IMR-90 (cell line): ENCODE measurements around the gene SMIM14. TPM values are rescaled to one million over a fixed set of nuclear protein-coding genes. Genes with fewer than 3 reads are reported as not detected.
"Not testable (repeated sequence)": the region's sequence is repeated elsewhere in the genome, so short reads cannot be mapped to it uniquely, and the experiment has no call there.

Experiments
- ATAC-seq: fragments of 200-7000 bp; cut with Tn5 transposase; 2 replicates; pipeline ENCODE4 v1.9.1; 2020; ENCODE audit warnings: low read depth, mild to moderate bottlenecking, moderate library complexity
- BruUV-seq: library from RNA; stranded (reverse); fragments of 400-500 nt; replicated peaks from 2 replicates; lab custom pipeline; 2021; lab: Mats Ljungman, UMichigan
- CTCF ChIA-PET: fragments of 300-600 bp; formaldehyde crosslinking; extraction: SDS; loops from one replicate; lab custom pipeline; 2021; ENCODE audit warnings: antibody characterized with exemption; lab: Yijun Ruan, JAX
- POLR2A ChIA-PET: fragments of 300-600 bp; sonication (Branson Sonifier 250); formaldehyde crosslinking; loops from one replicate; lab custom pipeline; 2022; ENCODE audit warnings: antibody characterized with exemption; ENCODE audit not compliant: unreplicated experiment; lab: Charles Lee
- DNase-seq: peaks from one replicate; pipeline ENCODE4 v3.0.0; 2013
- H2AFZ ChIP-seq: replicated peaks from 2 replicates; pipeline ENCODE3; 2013; ENCODE audit warnings: low read length, mild to moderate bottlenecking; ENCODE audit not compliant: poor library complexity
- H2AK5ac ChIP-seq: 2 replicates; pipeline ENCODE4 v1.6.1; 2013; ENCODE audit warnings: low read depth, low read length, inconsistent platforms
- H2AK9ac ChIP-seq: replicated peaks from 2 replicates; pipeline ENCODE3; 2013; ENCODE audit warnings: mild to moderate bottlenecking, low read depth, low read length, moderate library complexity; ENCODE audit not compliant: poor library complexity
- H2BK120ac ChIP-seq: 2 replicates; pipeline ENCODE4 v1.6.1; 2013; ENCODE audit warnings: low read depth, low read length, inconsistent platforms
- H2BK15ac ChIP-seq: 3 replicates; pipeline ENCODE4 v1.6.1; 2013; ENCODE audit warnings: low read depth, low read length, inconsistent platforms
- H2BK20ac ChIP-seq: 2 replicates; pipeline ENCODE4 v1.6.1; 2013; ENCODE audit warnings: low read depth, mild to moderate bottlenecking, inconsistent platforms, low read length, moderate library complexity
- H2BK5ac ChIP-seq: 2 replicates; pipeline ENCODE4 v1.6.1; 2013; ENCODE audit warnings: mild to moderate bottlenecking, low read depth, low read length, inconsistent platforms; ENCODE audit not compliant: poor library complexity, severe bottlenecking
- H3K14ac ChIP-seq: replicated peaks from 2 replicates; pipeline ENCODE4 v1.6.1; 2013; ENCODE audit warnings: low read depth, low read length, inconsistent platforms
- H3K18ac ChIP-seq: 2 replicates; pipeline ENCODE4 v1.6.1; 2013; ENCODE audit warnings: low read depth, low read length, control low read depth
- H3K23ac ChIP-seq: 2 replicates; pipeline ENCODE4 v1.6.1; 2013; ENCODE audit warnings: low read depth, low read length, inconsistent platforms
- H3K27ac ChIP-seq: 2 replicates; pipeline ENCODE4 v1.5.1; 2013; ENCODE audit warnings: mild to moderate bottlenecking, control low read depth, low read length; ENCODE audit not compliant: insufficient read depth
- H3K27me3 ChIP-seq: 2 replicates; pipeline ENCODE4 v1.6.1; 2013; ENCODE audit warnings: low read length; ENCODE audit not compliant: control insufficient read depth, insufficient read depth
- H3K36me3 ChIP-seq: 2 replicates; pipeline ENCODE4 v1.6.1; 2013; ENCODE audit warnings: low read length, mixed read lengths; ENCODE audit not compliant: control insufficient read depth, insufficient read depth
- H3K4ac ChIP-seq: 2 replicates; pipeline ENCODE4 v1.6.1; 2013; ENCODE audit warnings: low read depth, low read length, inconsistent platforms
- H3K4me1 ChIP-seq: 2 replicates; pipeline ENCODE4 v1.6.1; 2013; ENCODE audit warnings: low read length, mixed read lengths; ENCODE audit not compliant: control insufficient read depth, insufficient read depth
- H3K4me2 ChIP-seq: 2 replicates; pipeline ENCODE4 v1.6.1; 2013; ENCODE audit warnings: low read depth, mild to moderate bottlenecking, control low read depth, low read length, moderate library complexity
- H3K4me3 ChIP-seq: 2 replicates; pipeline ENCODE4 v1.5.1; 2013; ENCODE audit warnings: low read depth, mild to moderate bottlenecking, control low read depth, low read length, moderate library complexity; ENCODE audit not compliant: insufficient read depth
- H3K56ac ChIP-seq: 2 replicates; pipeline ENCODE4 v1.6.1; 2013; ENCODE audit warnings: low read length, inconsistent platforms; ENCODE audit not compliant: insufficient read depth; ENCODE audit errors: extremely low read depth
- H3K79me1 ChIP-seq, 2 experiments: 2 replicates each; pipeline ENCODE4 v1.6.1; 2013; ENCODE audit warnings: low read length in 2 of 2, inconsistent platforms in 1 of 2, low read depth in 1 of 2
- H3K9ac ChIP-seq: 2 replicates; pipeline ENCODE4 v1.6.1; 2013; ENCODE audit warnings: low read depth, low read length, control low read depth
- H3K9me1 ChIP-seq: 2 replicates; pipeline ENCODE4 v1.6.1; 2013; ENCODE audit warnings: low read length, inconsistent platforms; ENCODE audit not compliant: insufficient read depth
- H3K9me3 ChIP-seq: 2 replicates; pipeline ENCODE4 v1.6.1; 2013; ENCODE audit warnings: low read length; ENCODE audit not compliant: control insufficient read depth, insufficient read depth
- H4K20me1 ChIP-seq: 2 replicates; pipeline ENCODE4 v1.6.1; 2013; ENCODE audit warnings: low read length, inconsistent platforms; ENCODE audit not compliant: insufficient read depth
- H4K5ac ChIP-seq: 2 replicates; pipeline ENCODE4 v1.6.1; 2013; ENCODE audit warnings: mild to moderate bottlenecking, low read depth, low read length, control low read depth
- H4K8ac ChIP-seq, 2 experiments: 2 replicates each; pipeline ENCODE4 v1.6.1; 2013; ENCODE audit warnings: low read depth in 2 of 2, low read length in 2 of 2, control low read depth in 1 of 2, inconsistent platforms in 1 of 2
- H4K91ac ChIP-seq: 2 replicates; pipeline ENCODE4 v1.6.1; 2013; ENCODE audit warnings: low read depth, low read length, inconsistent platforms; ENCODE audit not compliant: insufficient read depth
- WGBS, 2 experiments: methylation state at CpG; one replicate each; pipeline versions ENCODE4 v1.1.5 to v1.1.7; 2013; ENCODE audit warnings: missing lambda C conversion rate in 2 of 2; ENCODE audit not compliant: insufficient read length in 1 of 2; ENCODE audit errors: extremely low coverage in 2 of 2; 5-methylcytosine and 5-hydroxymethylcytosine counted together
- dilution Hi-C: fragments of 300-500 bp; cut with HindIII; formaldehyde crosslinking; loops from one replicate; pipeline ENCODE4 v1.14.3; 2018; ENCODE audit warnings: low sequenced_read_pairs; ENCODE audit not compliant: unreplicated experiment
- in situ Hi-C: fragments of 300-500 bp; cut with MboI; formaldehyde crosslinking; loops from 3 replicates; pipeline ENCODE4 v1.14.3; 2019; ENCODE audit warnings: low sequenced_read_pairs, inconsistent platforms, mixed read lengths
- intact Hi-C: fragments of 100-400 bp; cut with micrococcal nuclease; formaldehyde crosslinking; loops from 2 replicates; pipeline ENCODE4 v1.10.0; 2022
- polyA plus RNA-seq, 3 experiments: library from polyadenylated mRNA; depleted of rRNA; stranded (reverse); fragments of >200 nt; gene quantifications; 2 replicates each; pipeline ENCODE4 v1.2.3, GENCODE V29; 2012; ENCODE audit warnings: low replicate concordance in 1 of 3
- total RNA-seq: library from RNA; depleted of rRNA; stranded (reverse); fragments of >200 nt; gene quantifications from 2 replicates; pipeline ENCODE4 v1.2.3, GENCODE V29; 2012

The SMIM14 gene
- total and polyA plus RNA-seq, 2 of the 4 experiments (the other 2 are of a cell fraction): 15.6 to 20.9 TPM

DNA sequence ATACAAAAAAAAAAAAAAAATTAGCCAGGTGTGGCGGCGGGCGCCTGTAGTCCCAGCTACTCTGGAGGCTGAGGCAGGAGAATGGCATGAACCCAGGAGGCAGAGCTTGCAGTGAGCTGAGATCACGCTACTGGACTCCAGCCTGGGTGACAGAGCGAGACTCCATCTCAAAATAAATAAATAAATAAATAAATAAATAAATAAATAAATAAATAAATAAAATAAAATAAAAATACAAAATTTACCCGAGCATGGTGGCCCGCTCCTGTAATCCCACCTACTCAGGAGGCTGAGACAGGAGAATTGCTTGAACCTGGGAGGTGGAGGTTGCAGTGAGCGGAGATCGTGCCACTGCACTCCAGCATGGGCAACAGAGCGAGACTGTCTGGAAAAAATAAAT, 37.0 kb upstream of the SMIM14 start:
- H4K5ac ChIP-seq, H3K4ac ChIP-seq, H3K36me3 ChIP-seq, H3K9ac ChIP-seq, H3K23ac ChIP-seq, H2BK15ac ChIP-seq, H3K27me3 ChIP-seq, H2BK20ac ChIP-seq, H2AK9ac ChIP-seq, H3K4me2 ChIP-seq, H3K4me3 ChIP-seq, H3K9me1 ChIP-seq, ATAC-seq, H3K4me1 ChIP-seq, H4K91ac ChIP-seq, H4K8ac ChIP-seq, H2BK5ac ChIP-seq, H2AK5ac ChIP-seq, H3K9me3 ChIP-seq, BruUV-seq, dilution Hi-C loops, DNase-seq, H3K79me1 ChIP-seq, CTCF ChIA-PET, H3K18ac ChIP-seq, H2AFZ ChIP-seq, H4K20me1 ChIP-seq, H3K14ac ChIP-seq, H3K27ac ChIP-seq, H2BK120ac ChIP-seq, intact Hi-C loops, H3K56ac ChIP-seq: not testable (repeated sequence)
- in situ Hi-C loops: loop anchor here (25.0 kb wide), 1 partner anchor 637 kb away; no protein-coding TSS in a partner anchor
- POLR2A ChIA-PET: interaction anchor here (0.7 kb wide), 1 partner anchor 22 kb away, joined by 5 read pairs; the partner anchor contains the start of gene UBE2K
- WGBS, 2 experiments: no CpG with 5 or more reads among the region's 10 CpGs

DNA sequence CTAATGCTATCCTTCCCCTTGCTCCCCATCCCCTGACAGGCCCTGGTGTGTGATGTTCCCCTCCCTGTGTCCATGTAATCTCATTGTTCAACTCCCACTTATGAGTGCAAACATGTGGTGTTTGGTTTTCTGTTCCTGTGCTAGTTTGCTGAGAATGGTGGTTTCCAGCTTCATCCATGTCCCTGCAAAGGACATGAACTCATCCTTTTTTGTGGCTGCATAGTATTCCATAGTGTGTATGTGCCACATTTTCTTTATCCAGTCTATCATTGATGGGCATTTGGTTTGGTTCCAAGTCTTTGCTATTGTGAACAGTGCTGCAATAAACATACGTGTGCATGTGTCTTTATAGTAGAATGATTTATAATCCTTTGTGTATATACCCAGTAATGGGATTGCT, 31.6 kb upstream of the SMIM14 start:
- H3K9me1 ChIP-seq, CTCF ChIA-PET, H3K36me3 ChIP-seq, H4K8ac ChIP-seq, H4K91ac ChIP-seq, H3K14ac ChIP-seq, H3K4me1 ChIP-seq, H3K79me1 ChIP-seq, H3K56ac ChIP-seq, H3K4me3 ChIP-seq, H3K27me3 ChIP-seq, H2BK120ac ChIP-seq, H2BK5ac ChIP-seq, H2AK9ac ChIP-seq, intact Hi-C loops, in situ Hi-C loops, ATAC-seq, dilution Hi-C loops, H2AFZ ChIP-seq, H3K27ac ChIP-seq, DNase-seq, H4K20me1 ChIP-seq, H3K4me2 ChIP-seq, H3K9ac ChIP-seq, H2BK15ac ChIP-seq, H3K23ac ChIP-seq, H4K5ac ChIP-seq, H3K18ac ChIP-seq, BruUV-seq, H2BK20ac ChIP-seq, H3K9me3 ChIP-seq, H2AK5ac ChIP-seq, H3K4ac ChIP-seq, POLR2A ChIA-PET: not testable (repeated sequence)
- no CpG with 5 or more reads among the region's 1 CpG for WGBS, 2 experiments
